ENCODE measurements around the gene CFAP77.

CFAP77 gene

GRCh38 chr9:132516911-132517310 lies 106.9 kb downstream of the CFAP77 start:
- H4K8ac ChIP-seq (ENCODE audit: low read length) = no peak overlapping the region
- H2BK5ac ChIP-seq (ENCODE audit: low read depth, low read length, poor library complexity, severe bottlenecking) = no peak overlapping the region
- no peaks in the 10 kb centered on the region for H3K36me3 ChIP-seq (ENCODE audit: control insufficient read depth in 1 of 2, insufficient read depth in 2 of 2, low read depth in 1 of 2, low read length in 2 of 2)
- no peak overlapping the region for H3K14ac ChIP-seq (ENCODE audit: low read length in 2 of 2)
- H3K23ac ChIP-seq (ENCODE audit: low read length in 2 of 2) = no peak overlapping the region
- no peak for DNase-seq
- H3K18ac ChIP-seq (ENCODE audit: low read depth in 1 of 2, low read length in 2 of 2) = no peak overlapping the region
- H4K91ac ChIP-seq (ENCODE audit: low read length) = no peak overlapping the region
- H2BK12ac ChIP-seq (ENCODE audit: low read length in 2 of 2) = no peak overlapping the region
- H3K4me3 ChIP-seq (ENCODE audit: insufficient read depth in 1 of 2, low read depth in 1 of 2, low read length in 2 of 2) = no peak overlapping the region
- H2BK15ac ChIP-seq (ENCODE audit: low read depth, poor library complexity, severe bottlenecking) = no peak overlapping the region
- WGBS = 75% methylated on average over 13 of the region's 18 CpGs
- H3K27me3 ChIP-seq (ENCODE audit: control insufficient read depth in 1 of 2, insufficient read depth in 1 of 2, low read length in 2 of 2) = peaks cover 20 to 75% of the 10 kb centered on the region in 2 experiments
- H3K9me3 ChIP-seq (ENCODE audit: control insufficient read depth, low read length) = no peaks in the 10 kb centered on the region
- no peak overlapping the region for H3K9ac ChIP-seq (ENCODE audit: low read length)
- H3K79me1 ChIP-seq (replicated peaks; ENCODE audit: low read length, poor library complexity, severe bottlenecking) = no peaks in the 10 kb centered on the region
- H3K4me2 ChIP-seq (ENCODE audit: low read length, poor library complexity, severe bottlenecking) = no peak overlapping the region
- no peak overlapping the region for H3K27ac ChIP-seq (ENCODE audit: low read length, poor library complexity, severe bottlenecking)
- H2AK5ac ChIP-seq (ENCODE audit: low read length, severe bottlenecking) = no peak overlapping the region
- no peak overlapping the region for H3K4ac ChIP-seq (ENCODE audit: low read depth in 1 of 2, low read length in 2 of 2)
- H3K4me1 ChIP-seq (ENCODE audit: control insufficient read depth, insufficient read depth, low read depth, low read length) = no peaks in the 10 kb centered on the region
- no peak overlapping the region for H2BK120ac ChIP-seq (ENCODE audit: low read depth, low read length)
- H2AFZ ChIP-seq (ENCODE audit: low read depth, low read length) = no peak overlapping the region

GRCh38 chr9:132517815-132518550 lies 108.0 kb downstream of the CFAP77 start:
- Histone ChIP-seq H4K91ac (ENCODE audit: low read length) (no peak overlapping the region), H3K4me2 (ENCODE audit: low read length, poor library complexity, severe bottlenecking) (no peak overlapping the region), H3K79me1 (replicated peaks; ENCODE audit: low read length, poor library complexity, severe bottlenecking) (no peaks in the 10 kb centered on the region), H3K18ac (ENCODE audit: low read depth in 1 of 2, low read length in 2 of 2) (no peak overlapping the region), H3K9ac (ENCODE audit: low read length) (no peak overlapping the region), H3K4me3 (ENCODE audit: insufficient read depth in 1 of 2, low read depth in 1 of 2, low read length in 2 of 2) (no peak overlapping the region), H2AFZ (ENCODE audit: low read depth, low read length) (no peak overlapping the region), H3K9me3 (ENCODE audit: control insufficient read depth, low read length) (no peaks in the 10 kb centered on the region), H3K27ac (ENCODE audit: low read length, poor library complexity, severe bottlenecking) (no peak overlapping the region), H3K4ac (ENCODE audit: low read depth in 1 of 2, low read length in 2 of 2) (no peak overlapping the region), H2AK5ac (ENCODE audit: low read length, severe bottlenecking) (no peak overlapping the region), H3K36me3 (ENCODE audit: control insufficient read depth in 1 of 2, insufficient read depth in 2 of 2, low read depth in 1 of 2, low read length in 2 of 2) (no peaks in the 10 kb centered on the region), H3K14ac (ENCODE audit: low read length in 2 of 2) (no peak overlapping the region), H2BK12ac (ENCODE audit: low read length in 2 of 2) (no peak overlapping the region), H3K23ac (ENCODE audit: low read length in 2 of 2) (no peak overlapping the region), H3K4me1 (ENCODE audit: control insufficient read depth, insufficient read depth, low read depth, low read length) (no peaks in the 10 kb centered on the region), H2BK5ac (ENCODE audit: low read depth, low read length, poor library complexity, severe bottlenecking) (no peak overlapping the region), H2BK15ac (ENCODE audit: low read depth, poor library complexity, severe bottlenecking) (no peak overlapping the region), H2BK120ac (ENCODE audit: low read depth, low read length) (no peak overlapping the region), H4K8ac (ENCODE audit: low read length) (no peak overlapping the region), H3K27me3 (ENCODE audit: control insufficient read depth in 1 of 2, insufficient read depth in 1 of 2, low read length in 2 of 2) (peaks cover 16 to 77% of the 10 kb centered on the region in 2 experiments)
- no peak for DNase-seq
- 87% methylated on average over 21 of the region's 21 CpGs for WGBS

- H2BK120ac ChIP-seq (ENCODE audit: low read depth, low read length) = no peak overlapping the region
- no peak overlapping the region for H3K4me2 ChIP-seq (ENCODE audit: low read length, poor library complexity, severe bottlenecking)
- H3K4me1 ChIP-seq (ENCODE audit: control insufficient read depth, insufficient read depth, low read depth, low read length) = no peaks in the 10 kb centered on the region
- no peak overlapping the region for H3K4ac ChIP-seq (ENCODE audit: low read depth in 1 of 2, low read length in 2 of 2)
- peaks cover 13 to 75% of the 10 kb centered on the region in 2 experiments for H3K27me3 ChIP-seq (ENCODE audit: control insufficient read depth in 1 of 2, insufficient read depth in 1 of 2, low read length in 2 of 2)
- H2BK5ac ChIP-seq (ENCODE audit: low read depth, low read length, poor library complexity, severe bottlenecking) = no peak overlapping the region
- no peak overlapping the region for H3K9ac ChIP-seq (ENCODE audit: low read length)
- no peaks in the 10 kb centered on the region for H3K9me3 ChIP-seq (ENCODE audit: control insufficient read depth, low read length)
- H2BK15ac ChIP-seq (ENCODE audit: low read depth, poor library complexity, severe bottlenecking) = no peak overlapping the region
- no peak overlapping the region for H2AFZ ChIP-seq (ENCODE audit: low read depth, low read length)
- H3K23ac ChIP-seq (ENCODE audit: low read length in 2 of 2) = no peak overlapping the region
- DNase-seq = no peak
- WGBS = 72% methylated on average over 11 of the region's 11 CpGs
- H4K8ac ChIP-seq (ENCODE audit: low read length) = no peak overlapping the region
- no peak overlapping the region for H4K91ac ChIP-seq (ENCODE audit: low read length)
- no peak overlapping the region for H3K4me3 ChIP-seq (ENCODE audit: insufficient read depth in 1 of 2, low read depth in 1 of 2, low read length in 2 of 2)
- no peak overlapping the region for H3K27ac ChIP-seq (ENCODE audit: low read length, poor library complexity, severe bottlenecking)
- H2BK12ac ChIP-seq (ENCODE audit: low read length in 2 of 2) = no peak overlapping the region
- H3K79me1 ChIP-seq (replicated peaks; ENCODE audit: low read length, poor library complexity, severe bottlenecking) = no peaks in the 10 kb centered on the region
- H2AK5ac ChIP-seq (ENCODE audit: low read length, severe bottlenecking) = no peak overlapping the region
- no peaks in the 10 kb centered on the region for H3K36me3 ChIP-seq (ENCODE audit: control insufficient read depth in 1 of 2, insufficient read depth in 2 of 2, low read depth in 1 of 2, low read length in 2 of 2)
- no peak overlapping the region for H3K18ac ChIP-seq (ENCODE audit: low read depth in 1 of 2, low read length in 2 of 2)
- no peak overlapping the region for H3K14ac ChIP-seq (ENCODE audit: low read length in 2 of 2)
Measured at GRCh38 chr9:132518626-132519025, 108.6 kb downstream of the CFAP77 start.

GRCh38 chr9:132519033-132519432 lies 109.0 kb downstream of the CFAP77 start:
- no peak overlapping the region for H4K91ac ChIP-seq (ENCODE audit: low read length)
- H2BK5ac ChIP-seq (ENCODE audit: low read depth, low read length, poor library complexity, severe bottlenecking) = no peak overlapping the region
- H3K23ac ChIP-seq (ENCODE audit: low read length in 2 of 2) = no peak overlapping the region
- H2BK15ac ChIP-seq (ENCODE audit: low read depth, poor library complexity, severe bottlenecking) = no peak overlapping the region
- H3K27me3 ChIP-seq (ENCODE audit: control insufficient read depth in 1 of 2, insufficient read depth in 1 of 2, low read length in 2 of 2) = peaks cover 9 to 75% of the 10 kb centered on the region in 2 experiments
- no peak overlapping the region for H3K4ac ChIP-seq (ENCODE audit: low read depth in 1 of 2, low read length in 2 of 2)
- H3K4me3 ChIP-seq (ENCODE audit: insufficient read depth in 1 of 2, low read depth in 1 of 2, low read length in 2 of 2) = no peak overlapping the region
- H3K14ac ChIP-seq (ENCODE audit: low read length in 2 of 2) = no peak overlapping the region
- no peak for DNase-seq
- H3K4me1 ChIP-seq (ENCODE audit: control insufficient read depth, insufficient read depth, low read depth, low read length) = no peaks in the 10 kb centered on the region
- no peak overlapping the region for H2BK12ac ChIP-seq (ENCODE audit: low read length in 2 of 2)
- no peaks in the 10 kb centered on the region for H3K9me3 ChIP-seq (ENCODE audit: control insufficient read depth, low read length)
- no peak overlapping the region for H4K8ac ChIP-seq (ENCODE audit: low read length)
- no peak overlapping the region for H3K18ac ChIP-seq (ENCODE audit: low read depth in 1 of 2, low read length in 2 of 2)
- no peak overlapping the region for H3K9ac ChIP-seq (ENCODE audit: low read length)
- no peak overlapping the region for H3K27ac ChIP-seq (ENCODE audit: low read length, poor library complexity, severe bottlenecking)
- H2BK120ac ChIP-seq (ENCODE audit: low read depth, low read length) = no peak overlapping the region
- no peaks in the 10 kb centered on the region for H3K36me3 ChIP-seq (ENCODE audit: control insufficient read depth in 1 of 2, insufficient read depth in 2 of 2, low read depth in 1 of 2, low read length in 2 of 2)
- H2AK5ac ChIP-seq (ENCODE audit: low read length, severe bottlenecking) = no peak overlapping the region
- no peak overlapping the region for H3K4me2 ChIP-seq (ENCODE audit: low read length, poor library complexity, severe bottlenecking)
- H3K79me1 ChIP-seq (replicated peaks; ENCODE audit: low read length, poor library complexity, severe bottlenecking) = no peaks in the 10 kb centered on the region
- 52% methylated on average over 2 of the region's 2 CpGs for WGBS
- H2AFZ ChIP-seq (ENCODE audit: low read depth, low read length) = no peak overlapping the region
